Ovary (tissue), 9 donors: ENCODE results near the gene MAST4. TPM values are rescaled to one million over a fixed set of nuclear protein-coding genes. Genes with fewer than 3 reads are reported as not detected.

Experiments used
- DNase-seq, 5 donors: peaks; one replicate each; pipeline ENCODE4 v3.0.0-alpha.2; 2019 to 2020
- H3K27ac ChIP-seq, 2 donors: fragments of 200-600 bp; one replicate each; pipeline versions ENCODE4 v1.5.1 to v1.8.0; 2019 to 2022
- H3K27me3 ChIP-seq: fragments of 200-600 bp; one replicate; pipeline ENCODE4 v1.8.0; 2022
- H3K36me3 ChIP-seq: fragments of 200-600 bp; sonication (generic); one replicate; pipeline ENCODE4 v1.5.1; 2019
- H3K4me1 ChIP-seq: one replicate; pipeline ENCODE4 v1.8.1; 2013; ENCODE audit warnings: mild to moderate bottlenecking, moderate library complexity; ENCODE audit not compliant: insufficient read depth
- H3K4me3 ChIP-seq: fragments of 200-600 bp; sonication (generic); one replicate; pipeline ENCODE4 v1.5.1; 2017
- H3K9me3 ChIP-seq, 2 donors: fragments of 200-600 bp in 1 of 2; sonication (generic) in 1 of 2; one replicate each; pipeline versions ENCODE4 v1.5.1 to v1.8.1; 2013 to 2019; ENCODE audit warnings: mild to moderate bottlenecking in 1 of 2, moderate library complexity in 1 of 2
- EP300 ChIP-seq: sonication (generic); formaldehyde crosslinking; IDR thresholded peaks from one replicate; pipeline ENCODE4 v1.6.1; 2017; ENCODE audit warnings: antibody characterized with exemption
- POLR2A ChIP-seq: fragments of 450-650 bp; IDR thresholded peaks from one replicate; pipeline ENCODE4 v1.6.1; 2017; ENCODE audit warnings: antibody characterized with exemption, mild to moderate bottlenecking, moderate library complexity
- WGBS, 3 donors: extraction: QIAGEN DNeasy Blood & Tissue Kit in 1 of 3; methylation state at CpG; one replicate each; pipeline versions ENCODE4 v1.1.5 to v1.1.7; 2013 to 2017; 5-methylcytosine and 5-hydroxymethylcytosine counted together
- intact Hi-C, 4 donors: fragments of 100-400 bp; cut with DNase I; formaldehyde crosslinking; loops; one replicate each; pipeline versions ENCODE4 v1.11.0 to v1.15.1; 2022 to 2023
- polyA plus RNA-seq, 2 donors: library from polyadenylated mRNA; stranded (reverse); fragments of 200-250 nt in 1 of 2; fragments of 350-450 nt in 1 of 2; fragmentation: Illumina TruSeq in 1 of 2; extraction: RNeasy Lipid Tissue Mini Kit (QIAGEN cat#74804) in 1 of 2; gene quantifications; one replicate each; pipeline ENCODE4 v1.2.3, GENCODE V29; 2013 to 2014
- total RNA-seq, 7 donors: library from RNA; depleted of rRNA in 2 of 7; stranded (reverse); fragments of >200 nt in 2 of 7; fragmentation: NEBNext Ultra II Directional in 3 of 7; extraction: Animal tissue kit (Norgen Biotek cat#: 25700) in 3 of 7; gene quantifications; one replicate each; pipeline versions ENCODE4 v1.1.0 to v1.2.4, GENCODE V29; 2016 to 2023
- TF ChIP-seq, protein P1 (sequence below), 3 donors: fragments of 450-650 bp in 2 of 3; fragments of 200-600 bp in 1 of 3; IDR thresholded peaks; one replicate each; pipeline versions ENCODE4 v1.5.1 to v1.8.0; 2016 to 2022; ENCODE audit warnings: antibody characterized with exemption in 3 of 3, mild to moderate bottlenecking in 1 of 3
- donor health status: DM: no; HTN: no; CAD: no; lungs with moderate emphysema.
- donor health status: DM: no; HTN: no; CAD: no.
- donor health status: Bipolar disorder and iron deficiency.
- donor health status: DM: yes; HTN: yes; CAD: no.
- donor health status: DM: no; HTN: no; CAD: no.
- donor health status: DM: yes; HTN: yes; CAD: no.

Gene MAST4
- total and polyA plus RNA-seq, 9 donors, result 11.6 to 86.3 (median 57.6) TPM

DNA sequence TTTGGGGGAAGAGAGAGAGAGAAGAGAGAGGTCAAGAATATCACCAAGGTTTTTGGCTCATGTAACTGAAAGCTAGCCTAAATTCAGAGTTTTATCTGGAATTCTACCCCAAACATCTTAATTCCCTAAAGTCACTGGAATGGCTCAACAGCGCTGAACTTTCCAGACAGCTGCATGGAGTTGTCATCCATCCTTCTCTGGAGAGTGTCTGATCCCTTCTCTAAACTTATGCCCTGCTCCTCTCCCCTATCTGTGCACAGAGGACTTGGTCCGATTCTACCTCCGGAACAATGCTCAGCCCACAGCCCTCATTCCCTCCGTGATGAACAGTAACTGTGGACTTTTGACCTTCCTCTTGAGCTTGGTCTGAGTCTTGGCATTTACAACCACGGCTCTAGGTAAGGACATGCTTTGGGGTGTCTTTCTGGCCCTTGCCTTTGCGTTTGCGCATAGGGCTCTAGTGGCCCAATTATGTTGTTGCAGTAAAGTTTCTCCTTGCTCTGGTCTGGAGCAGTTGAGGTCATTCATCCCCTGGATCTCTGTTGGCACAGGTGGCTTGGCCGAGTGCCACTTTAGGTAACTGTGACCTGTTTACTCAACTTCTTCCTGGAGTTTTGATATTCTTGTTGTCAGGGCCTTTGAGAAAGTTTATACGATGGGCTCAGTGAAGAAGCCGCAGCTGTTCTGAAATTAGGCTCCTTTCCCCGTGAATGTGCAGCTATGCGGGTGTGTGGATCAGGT lies 618.7 kb downstream of the MAST4 start:
- no peak overlapping the region for H3K27ac ChIP-seq
- no peaks in the 10 kb centered on the region for H3K9me3 ChIP-seq
- intact Hi-C loops, result loop anchor here in 1 of 4 donors (10.0 kb wide), 1 partner anchor 50 kb away; no protein-coding TSS in a partner anchor
- H3K36me3 ChIP-seq, result no peaks in the 10 kb centered on the region
- no peak for DNase-seq
- TF ChIP-seq, protein P1, sequence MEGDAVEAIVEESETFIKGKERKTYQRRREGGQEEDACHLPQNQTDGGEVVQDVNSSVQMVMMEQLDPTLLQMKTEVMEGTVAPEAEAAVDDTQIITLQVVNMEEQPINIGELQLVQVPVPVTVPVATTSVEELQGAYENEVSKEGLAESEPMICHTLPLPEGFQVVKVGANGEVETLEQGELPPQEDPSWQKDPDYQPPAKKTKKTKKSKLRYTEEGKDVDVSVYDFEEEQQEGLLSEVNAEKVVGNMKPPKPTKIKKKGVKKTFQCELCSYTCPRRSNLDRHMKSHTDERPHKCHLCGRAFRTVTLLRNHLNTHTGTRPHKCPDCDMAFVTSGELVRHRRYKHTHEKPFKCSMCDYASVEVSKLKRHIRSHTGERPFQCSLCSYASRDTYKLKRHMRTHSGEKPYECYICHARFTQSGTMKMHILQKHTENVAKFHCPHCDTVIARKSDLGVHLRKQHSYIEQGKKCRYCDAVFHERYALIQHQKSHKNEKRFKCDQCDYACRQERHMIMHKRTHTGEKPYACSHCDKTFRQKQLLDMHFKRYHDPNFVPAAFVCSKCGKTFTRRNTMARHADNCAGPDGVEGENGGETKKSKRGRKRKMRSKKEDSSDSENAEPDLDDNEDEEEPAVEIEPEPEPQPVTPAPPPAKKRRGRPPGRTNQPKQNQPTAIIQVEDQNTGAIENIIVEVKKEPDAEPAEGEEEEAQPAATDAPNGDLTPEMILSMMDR (IDR thresholded peaks at IDR 0.05), result no peak
- TF ChIP-seq EP300, result no peak
- TF ChIP-seq POLR2A, result no peak
- WGBS, 3 donors, result 90 to 91% (median 90%) methylated on average over 12 of the region's 12 CpGs
- no peak overlapping the region for H3K4me3 ChIP-seq
- no peaks in the 10 kb centered on the region for H3K27me3 ChIP-seq
- H3K4me1 ChIP-seq, result peaks cover 4% of the 10 kb centered on the region

DNA sequence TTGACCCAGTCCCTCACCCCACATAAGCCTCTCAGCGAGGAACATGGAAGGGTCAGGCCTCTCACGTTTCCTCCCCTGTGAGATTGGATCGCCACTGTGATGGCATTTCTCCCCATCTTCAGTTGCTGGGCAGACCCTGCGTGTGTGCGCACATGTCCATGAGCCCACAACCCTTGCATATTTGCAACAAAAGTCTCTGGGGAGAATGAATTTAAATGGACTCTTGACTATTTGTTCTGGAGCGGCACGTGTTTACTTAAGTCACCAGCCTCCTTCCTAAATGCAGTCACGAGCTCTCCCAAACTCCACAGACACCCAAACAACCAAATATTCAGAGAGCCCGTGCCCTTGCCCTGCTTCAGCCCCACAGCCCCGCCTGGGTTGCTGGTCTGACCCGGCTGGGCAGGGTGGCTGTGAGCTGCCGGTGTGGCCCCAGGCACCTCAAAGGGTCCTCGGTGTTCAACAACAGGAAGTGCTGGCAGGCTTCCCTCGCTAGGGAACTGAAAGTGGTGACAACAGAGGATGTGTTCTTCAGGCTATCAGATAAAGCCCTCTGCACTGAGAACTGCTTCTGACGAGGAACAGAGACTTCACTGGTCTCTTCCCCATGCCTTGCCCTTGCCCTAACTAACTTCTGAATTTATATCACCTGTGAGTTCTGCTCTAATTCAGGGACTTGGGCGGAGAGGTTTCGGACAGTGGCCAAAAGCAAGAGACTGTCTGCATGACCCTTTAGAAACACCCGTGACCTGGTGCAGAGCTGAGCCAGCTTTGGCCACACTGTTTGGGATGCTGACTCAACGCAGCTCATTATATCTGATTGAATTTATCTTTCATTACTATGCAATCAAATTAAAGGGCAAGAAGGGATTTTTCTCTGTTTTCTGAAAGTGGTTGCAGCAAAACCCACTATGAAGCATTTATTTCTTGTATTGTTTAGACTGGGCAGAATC lies 619.6 kb downstream of the MAST4 start:
- H3K36me3 ChIP-seq, result no peaks in the 10 kb centered on the region
- no peaks in the 10 kb centered on the region for H3K9me3 ChIP-seq
- H3K27ac ChIP-seq, result no peak overlapping the region
- 52 to 68% (median 65%) methylated on average over 19 of the region's 19 CpGs for WGBS, 3 donors
- peaks cover 4% of the 10 kb centered on the region for H3K4me1 ChIP-seq
- TF ChIP-seq EP300 (no peak), POLR2A (no peak)
- TF ChIP-seq, protein P1 (IDR thresholded peaks at IDR 0.05), result no peak
- H3K27me3 ChIP-seq, result no peaks in the 10 kb centered on the region
- intact Hi-C loops, result loop anchor here in 1 of 4 donors (10.0 kb wide), 1 partner anchor 51 kb away; no protein-coding TSS in a partner anchor
- DNase-seq, result peak; percentile 32 to 69 (median 38)
- no peak overlapping the region for H3K4me3 ChIP-seq

DNA sequence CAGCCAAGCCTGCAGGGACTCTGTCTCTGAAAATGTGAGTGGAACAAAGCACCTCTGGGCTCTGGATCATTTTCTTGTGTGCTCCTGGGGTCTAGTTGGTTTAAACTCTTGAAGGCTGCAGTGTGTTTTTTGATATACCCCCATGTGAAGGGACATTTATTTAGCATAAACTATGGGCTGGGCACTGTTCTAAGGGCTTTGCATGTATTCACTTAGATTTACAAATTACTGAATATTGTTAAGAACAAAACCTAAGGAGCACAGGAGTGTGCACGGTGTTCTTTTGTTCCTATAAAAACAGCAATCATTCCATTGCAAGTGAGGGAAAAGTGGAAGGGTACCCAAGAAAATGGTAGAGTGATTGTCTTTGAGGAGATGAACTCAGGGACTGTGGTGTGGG lies 620.4 kb downstream of the MAST4 start:
- peaks cover 4% of the 10 kb centered on the region for H3K4me1 ChIP-seq
- H3K27ac ChIP-seq, result no peak overlapping the region
- no peaks in the 10 kb centered on the region for H3K27me3 ChIP-seq
- no peak overlapping the region for H3K4me3 ChIP-seq
- no peaks in the 10 kb centered on the region for H3K9me3 ChIP-seq
- no peak for DNase-seq
- no peaks in the 10 kb centered on the region for H3K36me3 ChIP-seq
- intact Hi-C loops, result loop anchor here in 1 of 4 donors (10.0 kb wide), 1 partner anchor 52 kb away; no protein-coding TSS in a partner anchor
- WGBS, 3 donors, result 96 to 98% (median 97%) methylated on average over 1 of the region's 1 CpG
- TF ChIP-seq POLR2A, result no peak
- TF ChIP-seq, protein P1 (IDR thresholded peaks at IDR 0.05), result no peak
- TF ChIP-seq EP300, result no peak
